Stimulated activated CD4-positive, alpha-beta T cell treated with anti-CD3 and anti-CD28 coated beads, Interleukin-15, amount 100 ng/mL, for 1 hour (primary cell): ENCODE data around the gene PSMG3.
A peak's percentile ranks its signal among the peaks of the same experiment; 100 is the strongest.

ENCODE experiments used
- DNase-seq, 2 donors: peaks; one replicate each; pipeline ENCODE4 v3.0.0-alpha.2; 2020; ENCODE audit warnings: low read depth in 1 of 2, low spot score in 1 of 2

PSMG3 gene

GRCh38 chr7:1558841-1559625 lies 10.8 kb downstream of the PSMG3 start:
- no peak for DNase-seq

DNA sequence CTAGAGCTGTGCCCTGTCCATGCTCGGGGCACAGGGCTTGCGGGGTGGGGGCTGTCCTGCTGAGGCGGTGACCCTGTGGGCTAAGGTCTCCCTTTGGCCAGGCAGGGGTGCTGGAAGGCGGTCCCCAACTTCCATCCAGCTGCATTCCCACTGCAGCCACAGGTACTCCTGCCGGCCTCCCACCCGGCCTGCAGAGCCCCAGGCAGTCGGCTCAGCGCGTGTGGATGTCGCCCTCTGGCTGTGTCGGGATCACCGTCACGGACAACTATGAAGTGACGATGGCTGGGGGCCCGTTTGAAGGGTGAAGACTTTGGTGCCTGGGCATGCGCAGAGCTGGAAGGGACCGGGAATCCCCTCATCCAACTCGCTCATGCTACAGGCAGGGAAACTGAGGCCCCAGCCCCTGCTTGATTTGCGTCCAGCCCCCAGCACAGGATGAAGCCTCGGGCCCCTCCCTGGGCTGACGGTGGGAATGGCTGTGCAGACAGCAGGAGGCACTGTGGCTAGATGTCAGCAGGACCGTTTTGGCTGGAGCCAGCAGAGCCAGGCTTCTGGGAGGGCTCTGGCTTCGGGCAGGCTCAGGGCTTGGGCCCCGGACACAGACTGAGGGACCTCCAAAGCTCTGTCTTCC lies 11.5 kb downstream of the PSMG3 start:
- DNase-seq: no peak

DNA sequence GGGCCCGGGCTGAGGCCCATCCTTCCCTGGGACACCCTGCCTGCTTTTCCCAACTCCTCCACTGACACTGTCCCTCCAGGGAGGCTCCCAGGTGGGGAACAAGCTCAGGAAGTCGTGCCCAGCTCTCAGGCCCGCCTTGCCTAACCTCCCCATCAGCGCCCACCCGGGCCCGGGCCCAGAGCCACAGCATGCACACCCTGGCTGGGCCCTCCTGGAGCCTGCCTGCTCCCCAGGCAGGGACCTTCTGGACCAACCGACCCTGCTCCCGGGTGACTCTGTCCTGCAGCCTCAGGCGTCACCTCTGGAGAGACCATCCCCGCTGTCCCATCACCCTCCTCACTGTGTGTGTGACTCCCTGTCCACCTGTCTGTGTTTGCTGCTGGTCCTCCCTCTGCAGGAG lies 12.1 kb downstream of the PSMG3 start:
- DNase-seq: no peak

GRCh38 chr7:1557006-1557405 lies 12.8 kb downstream of the PSMG3 start:
- DNase-seq: no peak

DNA sequence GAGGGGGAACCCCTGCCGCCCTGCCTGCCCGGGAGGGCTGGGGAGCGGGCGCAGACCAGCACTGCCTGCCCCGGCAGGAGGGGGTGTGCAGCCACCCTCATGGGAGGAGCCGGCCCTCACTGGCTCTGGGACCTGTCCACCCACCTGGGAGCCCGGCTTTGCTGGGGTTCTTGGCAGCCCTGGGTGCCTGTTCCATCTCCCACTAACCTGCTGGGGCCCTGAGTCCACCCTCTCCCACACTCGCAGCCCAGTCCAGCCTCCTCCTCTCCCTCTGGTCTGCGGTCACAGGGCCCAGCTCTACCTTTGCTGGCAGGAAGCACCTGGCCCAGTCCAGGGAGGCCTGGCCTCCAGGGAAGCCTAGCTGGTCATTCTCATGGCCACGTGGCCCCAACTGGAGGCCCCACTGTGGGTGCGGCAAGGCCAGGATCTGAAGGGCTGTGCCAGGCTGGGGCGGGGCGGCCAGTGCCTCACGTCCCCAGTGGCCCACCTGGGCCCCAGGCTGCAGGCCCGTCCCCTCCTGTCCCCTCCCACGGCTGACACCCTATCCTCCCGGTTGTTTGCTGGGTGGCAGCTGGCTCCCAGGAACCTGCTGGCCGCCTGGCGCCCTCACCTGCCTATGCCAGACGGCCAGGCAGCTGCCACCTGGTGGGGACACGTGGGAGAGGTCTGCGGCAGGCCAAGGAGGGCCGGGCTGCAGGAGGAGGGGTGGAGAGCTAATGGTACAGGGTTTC lies 13.9 kb downstream of the PSMG3 start, which contains the start of gene TMEM184A:
Gene TMEM184A (minus strand): TSS at position 393 of the 731 bp plus-strand sequence. CDS start 721 bp downstream, outside the sequence.
- peak in 1 of 2 donors; percentile 25 for DNase-seq

DNA sequence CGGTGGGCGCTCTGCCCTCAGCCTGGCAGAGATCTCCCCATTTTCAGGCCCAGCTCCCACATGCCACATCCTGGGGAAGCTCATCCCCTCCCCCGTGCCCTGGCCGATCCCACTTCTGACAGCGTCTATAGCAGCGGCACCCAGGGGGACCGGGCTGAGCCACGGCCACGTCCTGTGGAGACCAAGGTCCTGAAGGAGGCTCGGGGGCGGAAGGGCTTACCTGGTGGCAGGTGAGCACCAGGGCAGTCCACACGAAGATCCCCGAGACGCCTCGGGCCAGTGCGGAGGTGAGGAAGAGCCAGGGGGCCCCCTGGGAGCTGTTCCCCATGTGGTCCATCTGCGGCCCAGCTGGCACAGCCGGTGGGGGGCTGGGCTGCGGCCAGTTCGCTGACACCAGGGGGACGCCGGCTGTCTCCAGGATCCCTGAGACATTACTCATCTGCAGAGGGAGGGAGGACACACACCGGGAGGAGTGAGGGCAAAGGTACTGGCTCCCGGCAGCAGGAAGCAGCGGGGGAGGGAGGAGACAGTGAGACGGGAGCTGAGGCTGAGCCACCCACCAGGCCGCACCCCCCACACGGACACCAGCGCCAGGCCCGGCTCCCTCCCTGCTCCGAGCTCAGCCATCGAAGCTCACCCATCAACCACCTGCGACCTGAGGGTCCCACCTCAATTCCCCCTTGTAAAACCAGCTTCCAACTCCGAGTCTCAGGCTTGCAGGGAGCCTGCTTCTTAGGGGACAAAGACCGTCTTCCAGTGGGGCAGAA lies 14.6 kb downstream of the PSMG3 start:
- DNase-seq: no peak

GRCh38 chr7:1554333-1555045 lies 15.3 kb downstream of the PSMG3 start:
- DNase-seq: no peak

DNA sequence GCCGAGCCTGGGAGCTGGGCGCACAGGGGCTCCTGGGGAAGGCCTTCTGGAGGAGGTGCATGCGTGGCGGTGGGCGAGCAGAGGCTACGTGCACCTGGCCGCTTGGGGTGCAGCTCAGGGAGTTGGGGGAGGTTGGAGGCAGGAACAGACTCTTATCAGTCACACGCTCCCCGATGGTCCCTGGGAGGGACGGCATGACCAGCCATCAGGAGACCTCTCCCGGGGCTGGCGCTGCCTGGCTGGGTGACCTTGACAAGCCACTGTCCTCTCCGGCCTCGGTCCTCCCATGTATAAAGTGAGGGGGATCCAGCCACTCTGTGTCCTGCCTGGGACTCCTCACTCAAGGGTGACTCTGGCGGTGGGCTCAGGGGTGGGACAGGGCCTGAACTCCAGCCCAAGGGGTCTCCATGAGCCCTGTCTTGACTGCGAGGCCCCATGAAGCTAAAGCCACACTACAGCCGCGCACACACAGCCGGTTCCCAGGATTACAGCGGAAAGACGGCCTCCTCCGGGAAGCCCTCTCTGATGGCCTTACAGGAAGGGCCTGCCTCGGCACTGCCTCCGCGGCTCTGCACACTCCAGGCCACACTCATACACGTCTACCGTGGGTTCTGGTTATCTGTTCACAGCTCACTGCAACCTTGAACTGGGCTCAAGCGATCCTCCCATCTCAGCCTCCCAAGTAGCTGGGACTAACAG lies 16.2 kb downstream of the PSMG3 start:
- DNase-seq: no peak

DNA sequence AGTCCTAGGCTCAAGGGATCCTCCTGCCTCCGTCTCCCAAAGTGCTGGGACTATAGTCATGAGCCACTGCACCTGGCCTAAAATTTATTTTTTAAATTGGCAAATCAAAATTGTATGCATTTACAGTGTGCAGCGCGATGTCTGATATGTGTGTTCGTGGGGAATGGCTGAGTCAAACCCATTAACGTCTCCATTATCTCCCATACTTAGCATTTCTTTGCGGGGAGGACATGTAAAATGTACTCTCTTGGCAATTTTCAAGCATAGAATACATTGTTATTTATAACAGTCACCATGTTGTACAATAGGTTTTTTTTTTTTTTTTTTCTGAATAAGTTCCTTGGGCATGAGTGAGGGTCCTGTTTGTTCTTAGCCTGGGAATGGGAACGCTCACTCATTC lies 17.6 kb downstream of the PSMG3 start:
- no peak for DNase-seq

DNA sequence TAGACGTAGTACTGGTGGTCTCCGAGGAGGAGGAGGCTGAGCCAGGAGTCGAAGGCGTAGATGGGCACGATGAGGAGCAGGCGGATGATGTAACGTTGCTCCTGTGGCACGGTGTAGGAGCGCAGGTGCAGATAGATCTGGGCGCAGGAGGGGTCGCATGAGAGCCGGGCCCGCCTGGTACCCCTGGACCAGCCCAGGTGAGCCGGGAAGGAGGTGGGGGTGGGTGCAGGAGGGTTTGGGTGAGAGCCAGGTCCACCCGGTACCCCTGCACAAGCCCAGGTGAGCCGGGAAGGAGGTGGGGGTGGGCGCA lies 19.0 kb downstream of the PSMG3 start:
- no peak for DNase-seq

- DNase-seq: no peak
Measured at GRCh38 chr7:1550005-1550845, 19.6 kb downstream of the PSMG3 start.

- no peak for DNase-seq
Measured at GRCh38 chr7:1549357-1550004, 20.4 kb downstream of the PSMG3 start.

- DNase-seq: no peak
Measured at GRCh38 chr7:1548944-1549343, 20.9 kb downstream of the PSMG3 start.

DNA sequence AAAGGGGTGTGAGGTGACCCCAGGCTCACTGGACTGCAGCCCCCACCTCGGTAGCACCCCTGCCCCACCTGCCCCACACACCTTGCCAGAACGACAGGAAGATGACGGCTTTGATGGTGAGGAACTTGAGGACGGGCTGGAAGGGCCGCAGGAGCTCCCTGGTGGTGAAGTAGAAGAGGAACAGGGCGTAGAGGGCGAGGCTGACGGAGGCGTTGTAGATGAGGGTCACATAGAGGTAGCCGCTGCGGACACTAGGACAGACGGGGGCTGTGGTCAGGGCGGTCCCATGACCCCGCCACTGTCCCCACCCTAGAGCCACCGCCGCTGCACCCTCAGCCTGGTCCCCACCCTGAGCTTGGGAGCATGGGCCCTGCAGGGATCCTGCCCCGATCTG lies 21.4 kb downstream of the PSMG3 start:
- DNase-seq: no peak

- DNase-seq: no peak
Measured at GRCh38 chr7:1547777-1548437, 21.9 kb downstream of the PSMG3 start.

GRCh38 chr7:1546909-1547776 lies 22.7 kb downstream of the PSMG3 start:
- DNase-seq: no peak

- no peak for DNase-seq
Measured at GRCh38 chr7:1546274-1546908, 23.4 kb downstream of the PSMG3 start.
